ENCODE data around the gene ZBTB40.

The ZBTB40 gene

GRCh38 chr1:22426781-22427180, 24.9 kb upstream of the ZBTB40 start:
- DNase-seq (ENCODE audit: low read depth): no peak

- peak; percentile 35 for DNase-seq (ENCODE audit: low read depth)
These were observed 23.0 kb upstream of the ZBTB40 start for GRCh38 chr1:22428672-22429071.

GRCh38 chr1:22431965-22432364, 19.7 kb upstream of the ZBTB40 start:
- DNase-seq (ENCODE audit: low read depth): no peak

DNA sequence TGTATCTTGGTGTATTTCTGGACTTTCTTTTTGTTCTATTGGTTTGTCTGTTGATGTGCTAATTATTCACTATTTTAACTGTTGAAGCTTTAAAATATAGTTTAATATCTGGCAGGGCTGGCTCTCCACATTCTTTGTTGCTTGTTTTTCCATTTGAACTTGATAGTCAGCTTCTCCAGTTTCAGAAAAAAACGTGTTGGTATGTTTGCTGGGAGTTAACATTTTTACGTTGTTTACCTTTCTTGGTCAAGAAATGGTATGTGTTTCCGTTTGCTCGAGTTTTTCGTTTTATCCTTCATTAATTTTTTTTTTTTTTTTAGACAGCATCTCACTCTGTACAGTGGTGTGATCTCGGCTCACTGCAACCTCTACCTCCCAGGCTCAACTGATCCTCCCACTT, 16.9 kb upstream of the ZBTB40 start:
- DNase-seq (ENCODE audit: low read depth): no peak

DNA sequence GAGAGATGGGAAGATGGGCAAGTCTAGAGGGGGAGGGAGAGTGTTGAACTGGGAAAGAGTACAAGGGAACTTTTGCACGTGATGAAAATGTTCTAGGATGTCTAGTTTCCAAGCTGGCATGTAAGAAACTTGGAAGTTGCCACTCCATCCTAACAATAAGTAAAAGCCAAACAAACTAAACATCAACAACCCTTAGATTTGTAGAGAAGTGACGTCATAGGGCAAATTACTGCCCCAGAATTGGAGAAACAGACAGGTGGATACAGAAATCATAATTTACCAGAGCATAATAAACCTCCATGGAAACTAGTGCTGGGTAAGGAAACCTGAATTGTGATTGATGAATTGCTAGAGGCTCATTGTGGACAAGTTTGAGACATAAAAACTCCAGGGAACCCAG, 14.7 kb upstream of the ZBTB40 start:
- DNase-seq (ENCODE audit: low read depth): no peak

DNA sequence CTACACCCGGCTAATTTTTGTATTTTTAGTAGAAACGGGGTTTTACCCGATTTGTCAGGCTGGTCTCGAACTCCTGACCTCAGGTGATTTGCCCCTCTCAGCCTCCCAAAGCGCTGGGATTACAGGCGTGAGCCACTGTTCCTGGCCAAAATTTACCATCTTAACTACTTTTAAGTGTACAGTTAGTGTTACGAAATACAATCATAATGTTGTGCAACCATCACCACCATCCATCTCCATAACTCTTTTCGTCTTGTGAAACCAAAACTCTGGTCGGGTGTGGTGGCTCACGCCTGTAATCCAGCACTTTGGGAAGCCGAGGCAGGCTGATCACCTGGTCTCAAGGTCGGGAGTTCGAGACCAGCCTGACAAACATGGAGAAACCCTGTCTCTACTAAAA, 14.1 kb upstream of the ZBTB40 start:
- no peak for DNase-seq (ENCODE audit: low read depth)

GRCh38 chr1:22440582-22440981, 11.1 kb upstream of the ZBTB40 start:
- DNase-seq (ENCODE audit: low read depth): no peak

DNA sequence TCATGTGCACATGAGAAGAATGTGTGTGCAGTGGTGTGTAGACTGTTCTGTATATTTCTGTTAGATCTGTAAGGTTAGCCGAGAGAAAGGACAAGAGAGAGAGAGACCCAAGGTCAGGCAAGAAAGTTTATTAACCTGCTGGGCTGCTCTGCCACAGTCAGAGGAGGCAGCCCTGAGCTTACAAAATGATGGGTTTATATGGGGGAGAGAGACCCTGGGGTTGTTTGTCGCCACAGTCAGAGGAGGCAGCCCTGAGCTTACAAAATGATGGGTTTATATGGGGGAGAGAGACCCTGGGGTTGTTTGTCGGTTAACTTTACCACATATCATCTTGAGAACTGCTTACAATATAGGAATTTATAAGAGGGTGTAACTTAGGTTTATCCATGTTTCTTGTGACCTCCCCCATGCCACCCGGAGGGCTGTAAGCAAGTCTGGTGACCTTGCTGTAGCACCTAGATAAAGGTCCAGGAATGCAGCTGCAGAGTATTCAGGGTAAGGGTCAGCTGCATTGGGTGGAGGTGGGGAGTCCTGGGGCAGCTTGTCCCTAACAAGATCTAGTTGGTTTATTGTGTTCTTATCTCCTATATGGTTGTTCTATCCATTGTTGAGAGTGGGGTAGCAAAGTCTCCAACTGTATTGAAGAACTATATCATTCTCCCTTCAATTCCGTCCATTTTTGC, 9.3 kb upstream of the ZBTB40 start:
- no peak for DNase-seq (ENCODE audit: low read depth)

DNA sequence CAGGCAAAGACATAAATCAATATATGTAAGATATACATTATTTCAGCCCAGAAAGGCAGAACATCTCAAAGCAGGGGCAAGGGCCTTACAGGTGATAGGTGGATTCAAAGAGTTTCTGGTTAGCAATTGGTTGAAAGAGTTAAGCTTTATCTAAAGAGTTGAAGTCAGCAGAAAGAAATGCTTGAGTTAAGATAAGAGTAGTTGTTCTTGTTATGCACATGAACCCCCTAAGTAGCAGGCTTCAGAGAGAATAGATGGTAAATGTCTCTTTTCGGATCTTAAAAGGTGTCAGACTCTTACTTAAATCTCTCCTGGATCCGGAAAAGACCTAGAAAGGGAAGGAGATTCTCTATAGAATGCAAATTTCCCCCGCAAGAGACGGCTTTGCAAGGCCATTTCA, 8.3 kb upstream of the ZBTB40 start:
- DNase-seq (ENCODE audit: low read depth): no peak

DNA sequence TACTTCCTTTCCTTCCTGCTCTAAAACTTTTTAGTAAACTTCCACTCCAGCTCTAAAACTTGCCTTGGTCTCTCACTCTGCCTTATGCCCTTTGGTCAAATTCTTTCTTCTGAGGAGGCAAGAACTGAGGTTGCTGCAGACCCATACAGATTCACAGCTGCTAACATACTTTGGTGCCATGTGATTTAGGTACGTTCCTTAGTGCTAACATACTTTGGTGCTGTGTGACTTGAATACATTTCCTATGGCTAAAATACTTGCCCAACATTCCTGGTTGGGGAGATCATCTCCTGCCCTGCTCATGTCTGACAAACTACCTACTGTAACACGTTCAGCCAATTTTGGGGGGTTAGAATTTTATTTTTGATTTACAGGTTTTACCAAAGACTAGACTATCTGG, 6.8 kb upstream of the ZBTB40 start:
- no peak for DNase-seq (ENCODE audit: low read depth)

GRCh38 chr1:22447621-22448111, 4.0 kb upstream of the ZBTB40 start:
- no peak for DNase-seq (ENCODE audit: low read depth)

DNA sequence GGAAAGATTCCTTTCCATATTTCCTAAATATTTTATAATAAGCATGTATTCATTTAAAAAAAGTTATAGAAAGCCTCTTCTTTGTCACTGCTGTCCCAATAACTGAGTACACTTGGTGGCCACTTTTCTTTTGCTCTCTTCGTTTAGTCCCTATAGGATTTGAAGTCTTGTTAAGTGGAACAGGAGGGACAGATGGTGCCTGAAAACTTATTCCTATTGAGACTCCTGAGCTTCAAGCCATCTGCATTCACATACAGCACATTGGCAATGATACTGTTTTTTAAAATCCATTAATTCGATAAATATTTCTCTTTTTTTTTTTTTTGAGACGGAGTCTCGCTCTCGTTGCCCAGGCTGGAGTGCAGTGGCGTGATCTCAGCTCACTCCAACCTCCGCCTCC, 2.0 kb upstream of the ZBTB40 start:
- no peak for DNase-seq (ENCODE audit: low read depth)

DNA sequence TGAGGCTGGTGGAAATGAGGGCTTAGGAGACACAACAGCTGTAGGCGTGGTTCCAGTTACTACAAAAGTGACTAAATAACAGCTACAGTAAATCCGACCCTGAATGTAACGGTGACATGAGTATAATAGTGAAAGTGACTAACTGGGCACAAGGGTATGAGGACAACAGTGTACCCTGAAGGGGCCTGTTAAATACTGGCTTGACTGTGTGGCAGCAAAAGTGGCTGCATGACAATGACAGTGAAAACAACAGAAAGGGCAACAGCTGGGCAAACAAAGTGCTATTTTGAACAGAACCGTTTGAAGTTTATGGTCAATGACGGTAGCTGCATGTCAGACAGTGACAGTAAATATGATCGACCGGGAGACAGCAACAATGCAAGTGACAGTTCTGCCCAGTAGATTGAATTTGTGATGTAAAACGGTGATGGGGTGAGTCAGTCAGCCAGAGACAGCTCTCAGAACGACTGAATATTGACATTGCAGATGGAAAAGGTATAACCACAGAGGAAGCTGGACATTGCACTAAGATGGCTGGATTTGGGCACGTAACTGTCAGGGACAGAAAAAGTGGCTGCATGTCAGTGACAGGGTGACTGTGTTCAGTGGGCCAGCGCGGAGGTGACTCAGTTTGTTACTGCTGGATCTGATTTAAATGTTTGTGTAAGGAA, 1.2 kb upstream of the ZBTB40 start:
- DNase-seq (ENCODE audit: low read depth): no peak

DNA sequence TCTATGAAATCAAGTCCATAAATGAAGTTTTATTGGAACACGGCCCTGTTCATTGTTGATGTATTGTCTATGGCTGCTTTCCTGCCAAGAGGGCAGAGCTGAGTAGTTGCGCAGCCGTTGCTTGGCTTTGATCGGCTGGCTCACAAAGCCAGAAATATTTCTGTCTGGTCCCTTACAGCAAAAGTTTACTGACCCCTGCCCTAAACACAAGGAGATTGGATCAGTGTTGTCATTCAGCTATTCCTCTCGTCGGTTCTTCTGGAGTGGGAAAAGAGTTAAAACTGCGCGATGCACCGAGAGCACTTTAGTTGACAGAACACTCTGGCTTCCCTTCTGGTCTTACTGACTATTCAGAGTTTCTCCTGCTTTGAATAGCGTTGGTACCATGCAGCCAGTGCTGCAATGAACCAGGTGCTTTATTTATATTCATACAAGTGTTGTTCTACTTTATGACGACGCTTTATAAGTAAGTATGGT, 868 bp downstream of the ZBTB40 start:
- DNase-seq (ENCODE audit: low read depth): no peak

DNA sequence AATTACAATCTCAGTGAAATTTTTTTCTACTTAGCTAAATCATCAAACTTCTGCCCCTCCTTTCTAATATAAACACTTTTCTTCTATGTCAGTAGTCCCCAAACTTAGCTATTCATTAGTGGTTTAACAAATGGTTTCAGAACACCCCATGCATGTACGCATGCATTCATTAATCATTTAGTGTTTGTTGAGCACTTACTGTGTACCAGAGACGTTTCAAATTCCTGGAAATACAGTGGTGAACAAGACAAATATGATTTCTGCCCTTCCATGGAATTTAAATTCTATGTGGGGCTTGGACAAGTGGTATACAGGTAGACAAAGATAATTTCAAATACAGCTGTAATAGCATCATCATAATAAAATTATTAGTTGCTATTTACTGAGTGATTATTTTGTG, 1.5 kb downstream of the ZBTB40 start:
- DNase-seq (ENCODE audit: low read depth): no peak

DNA sequence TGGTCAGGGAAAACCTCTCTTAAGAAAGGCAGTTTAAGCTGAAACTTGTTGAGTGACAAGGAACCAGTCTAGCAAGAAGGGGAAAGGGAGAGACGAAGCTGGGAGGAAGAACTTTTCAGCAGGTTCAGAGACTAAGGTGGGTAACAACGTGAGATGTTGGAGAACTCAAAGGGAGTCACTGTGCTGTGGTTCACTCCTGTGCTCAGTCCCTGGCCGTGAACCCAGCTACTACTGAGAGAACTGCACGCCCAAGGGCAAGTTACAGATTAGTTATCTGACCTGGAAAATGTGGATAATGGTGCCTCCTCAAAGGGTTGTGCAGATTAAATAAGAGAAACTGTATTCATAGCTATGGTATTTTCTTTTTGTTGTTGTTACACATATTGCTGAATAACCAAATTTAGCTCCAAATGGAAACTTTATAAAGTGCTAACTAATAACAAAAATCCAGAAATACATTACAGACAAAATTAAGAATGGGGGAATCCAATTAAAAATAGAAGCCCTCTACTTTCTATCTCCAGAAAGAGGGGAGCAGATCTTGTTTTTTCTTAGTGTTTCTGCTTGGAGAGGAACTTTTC, 2.9 kb downstream of the ZBTB40 start:
- no peak for DNase-seq (ENCODE audit: low read depth)

DNA sequence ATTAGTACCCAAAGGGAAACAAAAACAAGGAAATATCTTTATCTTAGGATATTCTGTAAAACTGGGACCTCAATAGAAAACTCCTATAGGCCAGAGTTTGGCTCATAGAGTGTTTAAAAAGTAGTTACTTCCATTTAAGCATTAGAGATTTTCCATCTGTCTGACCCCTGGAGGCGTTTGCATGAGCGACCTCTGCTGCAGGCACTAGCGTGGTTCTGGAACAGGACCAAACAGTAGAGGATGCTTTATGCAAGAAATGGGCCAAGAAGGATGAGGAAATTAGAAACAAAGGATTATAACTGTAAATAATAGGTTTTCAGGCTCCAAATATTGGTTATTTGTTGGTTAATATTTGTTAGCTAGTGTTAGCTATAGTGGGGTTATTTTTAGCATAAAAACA, 5.7 kb downstream of the ZBTB40 start:
- no peak for DNase-seq (ENCODE audit: low read depth)

- no peak for DNase-seq (ENCODE audit: low read depth)
These were observed 6.2 kb downstream of the ZBTB40 start for GRCh38 chr1:22457836-22458235.

DNA sequence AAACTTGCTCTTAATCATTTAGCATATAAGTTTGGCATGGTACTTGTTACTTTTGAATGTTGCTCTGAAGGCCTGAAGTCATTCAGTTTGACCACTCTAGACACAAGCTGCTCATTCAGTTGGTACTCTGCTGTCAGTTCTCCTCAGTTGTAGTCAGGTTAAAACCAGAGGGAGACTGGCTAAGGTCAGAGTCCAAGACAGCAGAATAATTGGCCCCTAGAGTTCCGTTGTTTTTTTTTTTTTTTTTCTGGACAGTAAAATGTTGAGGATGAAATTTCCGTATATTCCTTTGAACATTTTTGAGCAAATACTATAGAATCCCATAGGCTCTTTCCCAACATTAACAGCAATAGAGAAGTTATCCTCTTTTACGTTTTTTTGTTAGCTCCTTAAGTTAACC, 9.4 kb downstream of the ZBTB40 start:
- DNase-seq (ENCODE audit: low read depth): no peak

DNA sequence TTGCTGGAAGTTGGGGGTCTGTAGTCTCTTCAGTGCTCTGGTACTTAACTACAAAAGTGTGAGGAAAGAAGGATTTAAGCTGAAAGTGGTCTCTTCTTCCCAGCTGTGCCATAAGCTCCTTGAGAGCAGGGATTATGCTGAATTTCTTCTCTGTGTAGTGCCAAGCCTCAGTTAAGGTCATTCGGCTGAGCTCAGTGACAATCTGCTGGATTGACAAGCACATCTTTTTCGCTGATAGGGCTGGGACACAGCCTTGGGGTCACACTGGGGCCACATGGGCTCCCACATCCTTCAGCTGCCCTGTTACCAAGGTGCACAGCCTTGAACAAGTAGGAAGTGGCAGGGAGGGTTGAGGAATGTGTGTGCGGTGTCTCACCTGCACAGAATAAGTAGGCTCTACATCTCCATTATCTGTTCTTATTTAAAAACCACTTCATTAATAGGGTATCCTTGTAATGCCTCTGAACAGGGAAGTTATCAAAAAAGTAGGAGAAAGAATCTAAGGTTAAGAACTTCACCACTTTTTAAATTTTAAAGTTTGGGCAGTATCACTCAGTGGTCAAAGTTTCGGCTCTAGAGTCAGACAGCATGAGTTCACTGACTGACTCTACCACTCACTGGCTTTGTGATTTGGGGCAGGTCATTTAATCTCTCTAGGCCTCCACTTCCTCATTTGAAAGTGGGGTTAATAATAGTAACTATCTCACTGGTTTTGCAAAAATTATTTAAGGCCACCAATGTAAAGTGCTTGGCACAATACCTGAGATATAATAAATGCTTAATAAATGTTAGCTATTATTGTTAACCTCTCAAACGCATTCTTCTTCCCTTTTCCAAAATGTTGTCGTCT, 10.3 kb downstream of the ZBTB40 start:
- DNase-seq (ENCODE audit: low read depth): no peak

- no peak for DNase-seq (ENCODE audit: low read depth)
These were observed 11.3 kb downstream of the ZBTB40 start for GRCh38 chr1:22462928-22463327.

- no peak for DNase-seq (ENCODE audit: low read depth)
These were observed 13.4 kb downstream of the ZBTB40 start for GRCh38 chr1:22465015-22465565.
